Measurements from ENCODE around the gene C16orf96. TPM values are rescaled to one million over a fixed set of nuclear protein-coding genes. Genes with fewer than 3 reads are reported as not detected.

The C16orf96 gene
- total RNA-seq, 1 experiment from 2014 or later = 0.38 TPM

DNA sequence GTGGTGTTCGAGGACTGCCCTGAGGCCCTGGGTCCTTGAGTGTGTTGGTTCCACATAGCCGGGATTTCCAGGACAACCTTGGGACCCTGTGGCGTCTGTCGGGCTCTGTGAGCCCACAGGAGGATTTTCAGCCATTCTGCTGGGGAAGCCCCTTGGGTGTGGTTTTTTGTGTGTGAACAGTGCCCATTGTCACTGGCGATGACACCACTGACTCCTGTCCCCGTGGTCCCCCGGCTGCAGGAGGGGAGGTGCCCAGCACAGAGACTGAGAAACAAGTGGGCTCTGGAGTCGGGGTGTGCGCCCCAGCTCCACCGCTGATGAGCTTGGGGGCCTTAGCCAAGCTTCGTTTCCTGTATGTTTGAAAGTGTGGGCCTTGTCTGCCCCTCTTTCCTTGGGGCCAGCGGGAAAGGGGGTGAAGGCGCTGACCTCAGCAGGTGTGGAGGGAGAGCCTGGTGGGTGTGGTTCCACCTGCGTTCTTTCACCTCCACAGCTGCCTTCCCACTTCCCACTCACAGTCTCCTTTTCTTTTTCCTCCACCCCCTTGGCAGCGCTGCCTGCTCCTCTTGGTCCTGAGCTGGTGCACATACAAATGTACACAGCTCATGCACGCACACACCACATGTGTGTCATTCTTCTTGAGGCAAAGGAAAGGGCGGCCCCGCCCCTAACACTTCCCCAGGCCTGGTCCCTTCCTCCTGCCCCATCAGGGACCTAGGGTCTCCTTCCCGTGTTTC, 84.6 kb downstream of the C16orf96 start:
- Histone ChIP-seq H3K4me3 (ENCODE audit: insufficient read depth, low read depth, low read length) (no peak overlapping the region), H3K27me3 (ENCODE audit: control insufficient read depth, insufficient read depth, low read length) (no peaks in the 10 kb centered on the region), H3K36me3 (replicated peaks; ENCODE audit: control insufficient read depth, insufficient read depth, low read length) (no peaks in the 10 kb centered on the region; the same call in 1 of the 2 replicates)
- DNase-seq = no peak

DNA sequence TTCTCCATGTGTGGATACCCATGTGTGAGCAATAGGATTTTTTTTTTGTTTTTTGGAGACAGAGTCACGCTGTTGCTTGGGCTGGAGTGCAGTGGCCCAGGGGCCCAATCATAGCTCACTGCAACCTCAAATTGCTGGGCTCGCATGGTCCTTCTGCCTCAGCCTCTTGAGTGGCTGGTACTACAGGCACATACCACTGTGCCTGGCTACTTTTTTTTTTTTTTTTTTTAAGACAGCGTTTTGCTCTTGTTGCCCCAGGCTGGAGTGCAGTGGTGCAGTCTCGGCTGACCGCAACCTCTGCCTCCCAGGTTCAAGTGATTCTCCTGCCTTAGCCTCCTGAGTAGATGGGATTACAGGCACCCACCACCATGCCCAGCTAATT, 85.2 kb downstream of the C16orf96 start:
- H3K27me3 ChIP-seq (ENCODE audit: control insufficient read depth, insufficient read depth, low read length) = no peaks in the 10 kb centered on the region
- H3K4me3 ChIP-seq (ENCODE audit: insufficient read depth, low read depth, low read length) = no peak overlapping the region
- DNase-seq = no peak
- no peaks in the 10 kb centered on the region; the same call in 1 of the 2 replicates for H3K36me3 ChIP-seq (replicated peaks; ENCODE audit: control insufficient read depth, insufficient read depth, low read length)

DNA sequence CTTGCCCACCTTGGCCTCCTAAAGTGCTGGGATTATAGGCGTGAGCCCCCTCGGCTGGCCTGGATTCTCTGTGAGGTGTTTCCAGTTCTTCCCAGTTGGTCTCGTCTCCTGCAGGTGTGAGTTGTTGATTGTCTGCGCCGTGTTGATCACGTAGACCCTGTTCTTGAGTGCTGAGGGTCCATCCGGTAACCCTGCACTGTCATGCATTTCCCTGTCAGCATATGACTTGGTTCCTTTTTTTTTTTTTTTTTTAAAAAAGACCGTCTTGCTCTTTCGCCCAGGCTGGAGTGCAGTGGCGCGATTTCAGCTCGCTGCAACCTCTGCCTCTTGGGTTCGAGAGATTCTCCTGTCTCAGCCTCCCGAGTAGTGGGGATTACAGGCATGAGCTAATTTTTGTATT, 85.8 kb downstream of the C16orf96 start:
- Histone ChIP-seq H3K27me3 (ENCODE audit: control insufficient read depth, insufficient read depth, low read length) (no peaks in the 10 kb centered on the region), H3K36me3 (replicated peaks; ENCODE audit: control insufficient read depth, insufficient read depth, low read length) (no peaks in the 10 kb centered on the region; the same call in 1 of the 2 replicates), H3K4me3 (ENCODE audit: insufficient read depth, low read depth, low read length) (no peak overlapping the region)
- no peak for DNase-seq

DNA sequence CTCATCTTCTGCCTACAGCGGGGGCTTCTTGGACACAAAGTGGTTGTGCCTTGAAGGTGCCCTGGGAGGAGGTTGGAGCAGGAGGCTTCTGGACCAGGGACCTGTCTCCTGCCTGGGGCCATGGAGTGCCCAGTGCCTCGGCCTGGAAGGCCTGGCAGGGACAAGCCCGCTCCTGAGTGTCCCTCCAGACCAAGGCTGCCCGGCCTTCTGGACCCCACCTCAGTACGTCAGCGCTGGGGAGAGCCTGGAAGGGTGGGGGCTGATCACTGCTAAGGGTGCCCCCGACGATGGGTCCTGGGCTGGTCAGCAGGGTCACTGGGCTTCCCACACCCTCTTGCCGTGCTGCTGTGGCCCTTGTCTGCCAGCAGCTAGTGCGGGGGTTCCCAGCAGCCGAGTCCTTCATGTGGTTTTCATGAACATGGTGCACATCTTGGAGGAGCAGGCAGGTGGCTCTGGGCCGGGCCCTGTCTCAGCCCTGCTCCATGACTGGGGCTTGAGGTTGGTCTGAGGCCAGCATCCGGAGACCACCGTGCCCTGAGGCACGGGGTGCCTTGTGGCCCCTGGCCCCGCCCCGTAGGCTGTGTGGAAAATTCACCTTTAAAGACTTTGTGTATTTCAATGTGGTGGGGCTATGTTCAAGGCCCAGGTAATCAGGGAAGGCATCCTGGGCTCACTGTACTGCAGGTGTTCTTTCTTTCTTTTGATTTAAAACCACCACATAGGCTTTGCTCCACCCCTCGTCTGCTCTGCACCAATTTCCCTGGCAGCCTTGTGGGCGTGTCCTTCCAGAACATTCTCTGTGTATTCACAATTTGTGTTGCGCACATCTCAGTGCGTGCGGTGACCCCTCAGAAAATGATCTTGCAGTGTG, 90.9 kb downstream of the C16orf96 start:
- H3K27me3 ChIP-seq (ENCODE audit: control insufficient read depth, insufficient read depth, low read length) = no peaks in the 10 kb centered on the region
- no peaks in the 10 kb centered on the region; the same call in 1 of the 2 replicates for H3K36me3 ChIP-seq (replicated peaks; ENCODE audit: control insufficient read depth, insufficient read depth, low read length)
- no peak overlapping the region for H3K4me3 ChIP-seq (ENCODE audit: insufficient read depth, low read depth, low read length)
- no peak for DNase-seq

DNA sequence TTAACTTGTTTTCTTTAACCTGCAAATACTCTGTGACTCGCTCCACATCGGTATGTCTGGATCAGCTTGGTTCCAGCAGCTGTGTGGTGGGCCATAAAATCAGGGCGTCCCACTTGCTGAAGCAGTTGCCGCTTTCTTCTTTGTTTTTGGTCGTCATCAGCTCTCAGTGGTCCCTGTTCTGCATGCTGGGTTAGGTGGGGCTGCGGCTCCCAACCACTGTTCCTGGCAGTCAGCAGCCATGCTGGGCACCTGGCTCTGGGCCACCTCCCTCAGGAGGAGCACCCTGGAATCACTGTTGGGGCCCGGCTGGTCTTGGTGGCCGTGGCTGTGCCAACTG, 91.5 kb downstream of the C16orf96 start:
- H3K36me3 ChIP-seq (replicated peaks; ENCODE audit: control insufficient read depth, insufficient read depth, low read length) = no peaks in the 10 kb centered on the region; the same call in 1 of the 2 replicates
- no peaks in the 10 kb centered on the region for H3K27me3 ChIP-seq (ENCODE audit: control insufficient read depth, insufficient read depth, low read length)
- no peak overlapping the region for H3K4me3 ChIP-seq (ENCODE audit: insufficient read depth, low read depth, low read length)
- no peak for DNase-seq

DNA sequence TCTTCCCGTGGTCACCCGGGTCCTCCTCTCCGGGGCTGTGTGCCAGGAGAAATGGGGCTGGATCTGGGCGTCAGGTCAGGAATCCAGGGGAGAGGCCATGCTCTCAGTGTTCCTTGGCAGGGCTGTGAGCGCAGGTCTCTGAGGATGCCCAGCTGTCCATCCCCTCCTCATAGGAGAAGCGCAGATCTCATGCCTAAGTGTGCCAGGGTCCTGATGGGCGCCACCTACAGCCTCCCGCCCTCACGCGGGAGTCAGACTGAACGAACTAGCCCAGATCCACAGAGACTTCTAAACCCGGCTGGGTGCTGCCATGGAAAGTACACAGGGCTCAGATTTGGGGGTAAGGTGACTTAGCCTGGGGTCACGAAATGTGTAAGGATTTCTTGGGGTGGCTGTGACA, 92.8 kb downstream of the C16orf96 start:
- Histone ChIP-seq H3K4me3 (ENCODE audit: insufficient read depth, low read depth, low read length) (no peak overlapping the region), H3K27me3 (ENCODE audit: control insufficient read depth, insufficient read depth, low read length) (no peaks in the 10 kb centered on the region)
- DNase-seq = no peak

DNA sequence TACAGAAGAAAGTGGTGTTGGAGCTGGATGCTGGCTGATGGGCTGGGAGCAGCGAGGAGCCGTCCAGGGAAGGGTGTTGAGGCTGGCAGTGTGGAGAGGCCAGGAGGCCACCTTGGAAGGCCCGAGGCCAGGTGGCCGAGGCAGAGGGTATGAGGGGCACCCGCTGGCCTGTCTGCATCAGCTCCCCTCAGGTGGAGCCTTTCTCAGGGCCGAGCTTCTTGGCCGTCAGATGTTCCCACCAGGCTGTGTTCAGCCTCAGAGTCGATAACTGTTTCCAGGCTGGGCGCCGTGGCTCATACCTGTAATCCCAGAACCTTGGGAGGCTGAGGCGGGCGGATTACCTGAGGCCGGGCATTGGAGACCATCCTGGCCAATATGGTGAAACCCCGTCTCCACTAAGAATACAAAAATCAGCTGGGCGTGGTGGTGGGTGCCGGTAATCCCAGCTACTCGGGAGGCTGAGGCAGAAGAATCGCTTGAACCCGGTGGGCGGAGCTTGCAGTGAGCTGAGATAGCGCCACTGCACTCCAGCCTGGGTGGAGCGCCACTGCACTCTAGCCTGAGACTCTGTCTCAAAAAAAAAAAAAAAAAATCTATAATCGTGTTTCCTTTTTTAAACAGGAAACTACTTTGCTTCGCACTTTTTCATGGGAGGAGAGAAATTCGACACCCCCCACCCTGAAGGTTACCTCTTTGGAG, 93.8 kb downstream of the C16orf96 start:
- DNase-seq = no peak
- H3K4me3 ChIP-seq (ENCODE audit: insufficient read depth, low read depth, low read length) = no peak overlapping the region

More for the DNA sequence above, 92.8 kb downstream of the C16orf96 start:
- H3K36me3 ChIP-seq (replicated peaks; ENCODE audit: control insufficient read depth, insufficient read depth, low read length) = peaks cover 2% of the 10 kb centered on the region

More for the DNA sequence above, 93.8 kb downstream of the C16orf96 start:
- Histone ChIP-seq H3K27me3 (ENCODE audit: control insufficient read depth, insufficient read depth, low read length) (no peaks in the 10 kb centered on the region), H3K36me3 (replicated peaks; ENCODE audit: control insufficient read depth, insufficient read depth, low read length) (peaks cover 3% of the 10 kb centered on the region)

Other genes with a start within 250 kb of the C16orf96 start
- gene GLIS2, start 240.3 kb upstream of the C16orf96 start, total RNA-seq (2014; rRNA removed; shearing (Covaris generic)) = 1.5 and 2.7 TPM in 2 replicates
- gene PAM16, start 205.0 kb upstream of the C16orf96 start, total RNA-seq (2014; rRNA removed; shearing (Covaris generic)) = 92.3 and 115 TPM in 2 replicates
- 3.7 and 4.6 TPM in 2 replicates for gene VASN, start 184.5 kb upstream of the C16orf96 start, total RNA-seq (2014; rRNA removed; shearing (Covaris generic))
- gene CORO7, start 139.7 kb upstream of the C16orf96 start, total RNA-seq (2014; rRNA removed; shearing (Covaris generic)) = 37.9 and 45.5 TPM in 2 replicates
- gene DNAJA3, start 130.5 kb upstream of the C16orf96 start, total RNA-seq (2014; rRNA removed; shearing (Covaris generic)) = 85.5 and 87.8 TPM in 2 replicates
- gene NMRAL1, start 81.7 kb upstream of the C16orf96 start, total RNA-seq (2014; rRNA removed; shearing (Covaris generic)) = 85.4 and 102 TPM in 2 replicates
- 44.9 and 54.1 TPM in 2 replicates for gene HMOX2, start 79.9 kb upstream of the C16orf96 start, total RNA-seq (2014; rRNA removed; shearing (Covaris generic))
- 32.1 and 36.0 TPM in 2 replicates for gene CDIP1, start 17.6 kb upstream of the C16orf96 start, total RNA-seq (2014; rRNA removed; shearing (Covaris generic))
- 21.4 and 26.8 TPM in 2 replicates for gene UBALD1, start 58.5 kb downstream of the C16orf96 start, total RNA-seq (2014; rRNA removed; shearing (Covaris generic))
- gene MGRN1, start 68.5 kb downstream of the C16orf96 start, total RNA-seq (2014; rRNA removed; shearing (Covaris generic)) = 35.6 and 42.8 TPM in 2 replicates
- gene NUDT16L1, start 137.2 kb downstream of the C16orf96 start, total RNA-seq (2014; rRNA removed; shearing (Covaris generic)) = 43.9 and 50.5 TPM in 2 replicates
- 19.5 and 21.8 TPM in 2 replicates for gene ANKS3, start 177.9 kb downstream of the C16orf96 start, total RNA-seq (2014; rRNA removed; shearing (Covaris generic))
- gene DNAAF8, start 178.2 kb downstream of the C16orf96 start, total RNA-seq (2014; rRNA removed; shearing (Covaris generic)) = 1.1 TPM in 1 of 2 replicates, not detected in the other
- 17.3 and 19.3 TPM in 2 replicates for gene ZNF500, start 210.8 kb downstream of the C16orf96 start, total RNA-seq (2014; rRNA removed; shearing (Covaris generic))
- gene SEPTIN12, start 232.0 kb downstream of the C16orf96 start, total RNA-seq (2014; rRNA removed; shearing (Covaris generic)) = not detected in 2 replicates
- gene SMIM22, start 239.0 kb downstream of the C16orf96 start, total RNA-seq (2014; rRNA removed; shearing (Covaris generic)) = not detected in 2 replicates
- gene ROGDI, start 246.3 kb downstream of the C16orf96 start, total RNA-seq (2014; rRNA removed; shearing (Covaris generic)) = 26.4 and 37.0 TPM in 2 replicates